GM06990 (cell line): ENCODE results near the gene MPL.

Experiments used
- DNase-seq: peaks from one replicate; pipeline ENCODE4 v3.0.0-alpha.2; 2011; ENCODE audit not compliant: insufficient read length; ENCODE audit errors: extremely low read depth
- H3K27me3 ChIP-seq: replicated peaks from 2 replicates; pipeline ENCODE4 v1.6.0; 2011; ENCODE audit warnings: low read length; ENCODE audit not compliant: control insufficient read depth, insufficient read depth
- H3K36me3 ChIP-seq: 2 replicates; pipeline ENCODE4 v1.5.1; 2011; ENCODE audit warnings: low read length; ENCODE audit not compliant: control insufficient read depth, insufficient read depth
- H3K4me3 ChIP-seq: replicated peaks from 2 replicates; pipeline ENCODE4 v1.5.1; 2011; ENCODE audit warnings: low read depth, mild to moderate bottlenecking, control low read depth, low read length
- TF ChIP-seq, protein P1 (sequence below): IDR thresholded peaks from 2 replicates; pipeline ENCODE4 v1.5.1; 2011; ENCODE audit warnings: low read length, control low read depth, mild to moderate bottlenecking, inconsistent platforms; ENCODE audit not compliant: insufficient read depth, poor library complexity, severe bottlenecking

MPL gene

DNA sequence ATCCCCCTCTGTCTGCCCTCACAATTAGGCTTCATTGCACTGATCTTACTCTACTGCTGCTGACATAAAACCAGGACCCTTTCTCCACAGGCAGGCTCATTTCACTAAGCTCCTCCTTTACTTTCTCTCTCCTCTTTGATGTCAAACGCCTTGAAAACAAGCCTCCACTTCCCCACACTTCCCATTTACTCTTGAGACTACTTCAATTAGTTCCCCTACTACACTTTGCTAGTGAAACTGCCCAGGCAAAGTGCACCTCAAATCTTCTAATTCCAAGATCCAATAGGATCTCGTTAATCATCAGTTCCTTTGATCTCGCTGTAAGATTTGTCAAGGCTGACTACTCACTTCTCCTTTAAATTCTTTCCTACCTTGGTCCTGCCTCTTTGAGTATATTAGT is 15.3 kb downstream of the MPL start:
- Histone ChIP-seq H3K4me3 (no peak overlapping the region), H3K36me3 (no peaks in the 10 kb centered on the region), H3K27me3 (no peaks in the 10 kb centered on the region)
- TF ChIP-seq, protein P1, sequence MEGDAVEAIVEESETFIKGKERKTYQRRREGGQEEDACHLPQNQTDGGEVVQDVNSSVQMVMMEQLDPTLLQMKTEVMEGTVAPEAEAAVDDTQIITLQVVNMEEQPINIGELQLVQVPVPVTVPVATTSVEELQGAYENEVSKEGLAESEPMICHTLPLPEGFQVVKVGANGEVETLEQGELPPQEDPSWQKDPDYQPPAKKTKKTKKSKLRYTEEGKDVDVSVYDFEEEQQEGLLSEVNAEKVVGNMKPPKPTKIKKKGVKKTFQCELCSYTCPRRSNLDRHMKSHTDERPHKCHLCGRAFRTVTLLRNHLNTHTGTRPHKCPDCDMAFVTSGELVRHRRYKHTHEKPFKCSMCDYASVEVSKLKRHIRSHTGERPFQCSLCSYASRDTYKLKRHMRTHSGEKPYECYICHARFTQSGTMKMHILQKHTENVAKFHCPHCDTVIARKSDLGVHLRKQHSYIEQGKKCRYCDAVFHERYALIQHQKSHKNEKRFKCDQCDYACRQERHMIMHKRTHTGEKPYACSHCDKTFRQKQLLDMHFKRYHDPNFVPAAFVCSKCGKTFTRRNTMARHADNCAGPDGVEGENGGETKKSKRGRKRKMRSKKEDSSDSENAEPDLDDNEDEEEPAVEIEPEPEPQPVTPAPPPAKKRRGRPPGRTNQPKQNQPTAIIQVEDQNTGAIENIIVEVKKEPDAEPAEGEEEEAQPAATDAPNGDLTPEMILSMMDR = no peak
- no peak for DNase-seq

- TF ChIP-seq, protein P1 = no peak
- no peak overlapping the region for H3K4me3 ChIP-seq
- H3K27me3 ChIP-seq = no peaks in the 10 kb centered on the region
- no peak for DNase-seq
- no peaks in the 10 kb centered on the region for H3K36me3 ChIP-seq
Measured at GRCh38 chr1:43354471-43354870, 16.9 kb downstream of the MPL start.

GRCh38 chr1:43354936-43355335 is 17.3 kb downstream of the MPL start:
- DNase-seq = no peak
- Histone ChIP-seq H3K27me3 (no peaks in the 10 kb centered on the region), H3K36me3 (no peaks in the 10 kb centered on the region), H3K4me3 (no peak overlapping the region)
- TF ChIP-seq, protein P1 = no peak

DNA sequence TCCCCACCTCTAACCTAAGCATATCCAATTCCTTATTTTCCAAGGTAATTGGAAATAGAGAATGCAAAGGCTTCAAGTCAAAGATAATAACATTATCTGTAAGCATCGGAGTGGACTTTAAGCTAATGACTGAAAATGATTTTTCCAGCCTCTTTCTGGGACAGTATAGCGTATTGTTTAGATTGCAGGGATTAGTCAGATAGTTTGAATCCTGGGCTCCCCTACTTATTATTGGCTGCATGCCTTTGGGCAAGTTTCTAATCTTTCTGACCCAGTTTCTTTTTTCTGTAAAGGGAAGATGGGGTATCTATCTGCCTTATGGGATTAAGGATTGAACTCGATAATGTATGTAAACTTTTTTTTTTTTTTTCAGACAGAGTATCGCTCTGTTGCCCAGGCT is 19.6 kb downstream of the MPL start:
- no peak for DNase-seq
- Histone ChIP-seq H3K27me3 (no peaks in the 10 kb centered on the region), H3K4me3 (no peak overlapping the region), H3K36me3 (peaks cover 19% of the 10 kb centered on the region)
- TF ChIP-seq, protein P1 = no peak

GRCh38 chr1:43358121-43358745 is 20.6 kb downstream of the MPL start:
- Histone ChIP-seq H3K4me3 (peak overlapping the region; percentile 87), H3K36me3 (peaks cover 25% of the 10 kb centered on the region), H3K27me3 (no peaks in the 10 kb centered on the region)
- TF ChIP-seq, protein P1 = peak; percentile 47
- peak; percentile 19 for DNase-seq
